ENCODE data around the gene FGF11.

GRCh38 chr17:7476951-7477350 lies 37.6 kb downstream of the FGF11 start:
- TF ChIP-seq, protein P1, sequence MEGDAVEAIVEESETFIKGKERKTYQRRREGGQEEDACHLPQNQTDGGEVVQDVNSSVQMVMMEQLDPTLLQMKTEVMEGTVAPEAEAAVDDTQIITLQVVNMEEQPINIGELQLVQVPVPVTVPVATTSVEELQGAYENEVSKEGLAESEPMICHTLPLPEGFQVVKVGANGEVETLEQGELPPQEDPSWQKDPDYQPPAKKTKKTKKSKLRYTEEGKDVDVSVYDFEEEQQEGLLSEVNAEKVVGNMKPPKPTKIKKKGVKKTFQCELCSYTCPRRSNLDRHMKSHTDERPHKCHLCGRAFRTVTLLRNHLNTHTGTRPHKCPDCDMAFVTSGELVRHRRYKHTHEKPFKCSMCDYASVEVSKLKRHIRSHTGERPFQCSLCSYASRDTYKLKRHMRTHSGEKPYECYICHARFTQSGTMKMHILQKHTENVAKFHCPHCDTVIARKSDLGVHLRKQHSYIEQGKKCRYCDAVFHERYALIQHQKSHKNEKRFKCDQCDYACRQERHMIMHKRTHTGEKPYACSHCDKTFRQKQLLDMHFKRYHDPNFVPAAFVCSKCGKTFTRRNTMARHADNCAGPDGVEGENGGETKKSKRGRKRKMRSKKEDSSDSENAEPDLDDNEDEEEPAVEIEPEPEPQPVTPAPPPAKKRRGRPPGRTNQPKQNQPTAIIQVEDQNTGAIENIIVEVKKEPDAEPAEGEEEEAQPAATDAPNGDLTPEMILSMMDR (IDR thresholded peaks at IDR 0.05) = no peak
- TF ChIP-seq EP300 (IDR thresholded peaks at IDR 0.05) (no peak), POLR2A (IDR thresholded peaks at IDR 0.05) (no peak)

Data from upper lobe of left lung (tissue), 4 donors.